GM18873 (cell line): Measurements from ENCODE around the gene PDIA6.

ENCODE experiments used
- ATAC-seq: cut with Tn5 transposase; IDR thresholded peaks from one replicate; pipeline ENCODE4 v1.9.1; 2021; ENCODE audit warnings: mild to moderate bottlenecking, moderate library complexity, moderate number of reproducible peaks; ENCODE audit not compliant: unreplicated experiment, low FRiP score

The PDIA6 gene, protein sequence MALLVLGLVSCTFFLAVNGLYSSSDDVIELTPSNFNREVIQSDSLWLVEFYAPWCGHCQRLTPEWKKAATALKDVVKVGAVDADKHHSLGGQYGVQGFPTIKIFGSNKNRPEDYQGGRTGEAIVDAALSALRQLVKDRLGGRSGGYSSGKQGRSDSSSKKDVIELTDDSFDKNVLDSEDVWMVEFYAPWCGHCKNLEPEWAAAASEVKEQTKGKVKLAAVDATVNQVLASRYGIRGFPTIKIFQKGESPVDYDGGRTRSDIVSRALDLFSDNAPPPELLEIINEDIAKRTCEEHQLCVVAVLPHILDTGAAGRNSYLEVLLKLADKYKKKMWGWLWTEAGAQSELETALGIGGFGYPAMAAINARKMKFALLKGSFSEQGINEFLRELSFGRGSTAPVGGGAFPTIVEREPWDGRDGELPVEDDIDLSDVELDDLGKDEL

DNA sequence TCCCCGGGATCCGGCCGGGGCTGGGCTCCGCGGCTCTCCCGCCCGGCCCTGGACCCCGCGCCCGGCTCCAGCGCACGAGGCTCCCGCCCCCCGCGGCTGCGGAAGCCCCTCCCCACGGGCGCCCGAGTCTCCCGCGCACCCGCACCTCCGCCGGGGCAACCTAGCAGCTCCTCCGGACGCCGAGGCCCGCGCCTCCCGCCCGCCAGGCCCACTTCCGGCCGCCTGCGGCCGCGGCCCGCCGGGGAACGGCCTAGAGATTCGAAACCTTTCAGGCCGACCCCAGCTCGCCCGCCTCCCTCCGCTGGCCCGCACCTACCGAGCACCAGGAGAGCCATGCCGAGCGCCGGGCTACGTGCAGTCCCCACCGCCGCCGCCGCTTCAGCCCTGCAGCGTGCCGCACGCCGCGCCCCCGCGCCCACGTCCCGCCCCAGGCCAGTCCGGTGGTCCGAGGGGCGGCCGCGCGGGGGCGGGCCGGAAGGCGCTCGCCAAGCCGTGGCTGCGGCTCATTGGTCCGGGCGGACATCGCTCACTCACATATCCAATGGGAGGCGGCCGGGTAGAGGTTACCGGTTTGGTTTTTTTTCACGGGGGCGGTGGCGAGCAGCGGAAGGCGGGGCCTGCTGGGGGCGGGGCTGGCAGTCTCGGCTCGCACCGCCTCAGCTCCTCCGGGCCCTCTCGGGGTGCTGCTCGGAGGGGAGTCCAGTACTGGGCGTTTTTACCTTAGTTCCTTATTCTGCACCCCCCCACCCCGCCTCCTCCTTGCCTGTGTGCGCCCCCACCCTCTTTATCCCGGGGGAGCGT, at the start of gene PDIA6:
PDIA6 (minus strand) TSS at position 424 of the 801 bp plus-strand sequence; CDS start at position 335, 89 bp downstream.
- ATAC-seq = peak; percentile 67

DNA sequence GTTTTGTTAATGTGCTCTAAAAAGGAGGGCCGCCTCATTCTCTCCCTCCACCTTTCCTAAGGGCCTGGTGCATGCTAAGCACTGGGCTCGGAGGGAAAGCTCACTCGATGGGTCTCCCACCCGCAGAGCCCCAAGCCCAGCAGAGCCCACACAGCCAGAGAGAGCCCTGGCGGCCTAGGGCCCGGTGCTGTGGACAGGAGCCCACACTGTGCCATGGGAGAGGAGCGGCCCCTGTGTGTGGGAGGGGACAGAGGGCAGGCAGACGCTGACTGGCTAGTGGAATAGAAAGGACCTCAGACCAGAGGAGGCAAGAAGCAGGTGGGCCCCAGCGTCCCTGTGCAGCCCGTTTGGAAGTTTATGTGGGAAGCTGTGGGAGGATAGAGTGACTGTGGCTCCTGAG, 49.7 kb upstream of the PDIA6 start:
- ATAC-seq = no peak

DNA sequence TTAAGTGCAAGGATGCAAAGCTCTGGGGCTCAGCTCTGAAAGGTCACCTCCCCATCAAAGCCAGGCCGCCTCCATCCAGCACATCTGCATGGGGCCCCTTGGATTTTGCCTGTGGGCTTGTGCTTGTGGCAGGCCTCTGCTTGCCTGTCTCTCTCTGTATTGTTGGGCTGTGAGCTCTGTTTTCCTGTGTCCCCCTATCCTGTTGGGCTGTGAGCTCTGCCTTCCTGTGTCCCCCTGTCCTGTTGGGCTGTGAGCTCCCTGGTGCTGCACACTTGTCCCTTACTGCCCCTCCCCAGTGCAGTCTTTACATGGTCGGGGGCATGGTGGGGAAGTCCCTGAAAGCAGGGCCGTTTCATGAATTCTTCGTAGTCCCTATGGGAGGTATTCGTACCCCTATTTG, 49.2 kb upstream of the PDIA6 start:
- ATAC-seq = no peak

DNA sequence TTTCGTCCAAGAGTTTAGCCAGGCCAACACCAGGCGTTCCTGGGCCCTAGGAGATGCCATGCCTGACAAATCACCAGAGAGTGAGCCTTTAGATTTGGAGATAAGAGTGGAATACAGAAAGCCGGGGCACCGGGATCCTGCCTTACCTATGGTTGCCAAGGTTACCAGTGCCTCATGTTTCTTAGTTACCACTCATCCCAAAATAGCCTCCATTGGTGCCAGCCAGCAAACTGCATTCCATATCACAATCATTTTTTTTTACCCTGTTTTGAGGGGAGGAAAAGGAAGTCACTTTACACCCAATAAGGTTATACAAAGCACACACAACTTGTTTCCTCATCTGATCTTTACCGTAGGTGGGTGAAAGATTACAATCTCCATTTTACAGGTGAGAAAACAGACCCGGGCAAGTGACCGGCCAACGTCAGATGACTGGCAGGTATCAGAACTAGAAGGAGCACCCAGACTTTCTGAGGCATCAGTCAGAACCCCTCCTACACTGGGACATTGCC, 48.3 kb upstream of the PDIA6 start:
- ATAC-seq = no peak

DNA sequence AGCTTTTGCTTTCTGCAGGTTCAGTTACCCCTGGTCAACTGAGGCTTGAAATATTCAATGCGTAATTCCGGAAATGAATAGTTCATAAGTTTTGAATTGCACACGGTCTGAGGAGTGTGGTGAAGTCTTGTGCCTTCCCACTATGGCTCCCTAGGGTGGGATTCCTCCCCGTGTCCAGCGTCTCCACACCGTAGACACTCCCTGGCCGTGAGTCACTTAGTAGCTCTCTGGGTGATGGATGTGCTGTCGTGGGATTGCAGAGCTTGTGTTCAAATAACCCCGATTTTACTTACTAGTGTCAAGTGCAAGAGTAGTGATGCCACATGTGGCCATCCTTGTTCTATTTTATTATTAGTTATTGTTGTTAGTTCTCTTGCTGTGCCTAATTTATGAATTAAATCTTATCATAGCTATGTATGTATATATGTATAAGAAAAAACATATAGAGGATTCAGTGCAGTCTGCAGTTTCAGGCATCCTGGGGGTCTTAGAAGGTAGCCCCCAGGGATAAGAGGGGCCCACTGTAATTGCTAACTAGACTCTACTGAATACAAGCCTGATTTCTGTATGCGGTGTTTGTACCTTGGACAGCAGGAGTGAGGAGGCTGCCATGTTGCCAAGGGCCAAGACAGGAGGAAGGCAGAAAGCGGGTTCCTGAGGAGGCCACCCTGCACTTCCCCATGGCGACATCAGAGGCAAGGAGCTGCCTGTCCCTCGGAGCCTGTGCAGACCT, 47.7 kb upstream of the PDIA6 start:
- no peak for ATAC-seq

DNA sequence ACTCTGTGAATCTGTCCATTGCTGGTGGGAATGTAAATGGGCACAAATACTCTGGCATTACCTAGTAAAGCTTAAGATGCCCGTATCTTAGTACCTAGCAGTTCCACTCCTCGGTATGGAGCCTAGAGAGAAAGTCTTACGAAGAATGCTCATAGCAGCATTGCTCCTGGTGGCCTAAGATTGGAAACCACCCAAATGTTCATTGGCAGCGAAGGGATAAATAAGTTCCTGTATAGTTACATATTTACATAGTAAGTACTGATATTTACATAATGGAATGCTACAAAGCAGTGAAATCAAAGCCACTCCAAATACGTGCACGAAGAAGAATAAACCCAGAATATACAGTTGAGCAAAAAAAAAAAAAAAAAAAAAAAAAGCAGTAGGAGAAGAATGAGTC, 46.7 kb upstream of the PDIA6 start:
- ATAC-seq = no peak

DNA sequence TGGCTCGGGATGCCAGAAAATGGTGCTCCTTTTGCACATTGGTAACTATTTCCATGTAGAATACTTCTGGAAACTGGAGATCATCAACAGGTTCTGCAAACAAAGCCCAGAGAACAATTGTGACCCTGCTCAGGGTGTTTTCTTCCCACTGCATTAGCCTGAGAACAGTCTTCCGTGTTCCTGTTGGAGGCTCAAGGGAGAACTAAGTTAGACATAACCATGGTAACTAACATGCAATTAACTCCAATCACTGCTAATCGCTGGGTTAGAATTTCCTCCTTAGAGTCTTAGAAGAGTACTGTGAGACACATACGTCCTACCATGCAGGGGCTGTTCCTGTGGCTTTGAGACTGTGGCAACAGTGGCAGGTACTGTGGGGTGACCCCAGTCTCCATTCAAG, 36.0 kb upstream of the PDIA6 start:
- ATAC-seq = no peak

DNA sequence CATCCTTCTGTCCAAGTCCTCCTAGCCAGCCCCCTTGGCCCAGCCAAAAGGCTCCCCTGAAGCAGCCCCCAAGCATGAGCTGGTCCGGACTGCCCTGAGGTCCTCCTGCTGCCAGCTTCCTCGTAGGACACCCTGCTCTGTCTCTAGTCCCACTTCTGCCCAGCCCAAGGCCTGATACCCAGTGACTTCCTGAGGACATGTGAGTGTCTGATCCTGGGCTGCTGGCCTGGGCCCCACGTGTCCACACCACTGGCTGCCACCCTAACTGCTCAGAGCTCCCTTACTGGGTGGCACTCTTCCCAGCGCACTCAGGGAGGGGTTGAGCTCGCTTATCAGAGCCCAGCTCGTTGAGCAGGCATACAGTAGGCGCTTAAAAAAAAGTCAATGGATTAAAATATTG, 34.4 kb upstream of the PDIA6 start:
- ATAC-seq = no peak

DNA sequence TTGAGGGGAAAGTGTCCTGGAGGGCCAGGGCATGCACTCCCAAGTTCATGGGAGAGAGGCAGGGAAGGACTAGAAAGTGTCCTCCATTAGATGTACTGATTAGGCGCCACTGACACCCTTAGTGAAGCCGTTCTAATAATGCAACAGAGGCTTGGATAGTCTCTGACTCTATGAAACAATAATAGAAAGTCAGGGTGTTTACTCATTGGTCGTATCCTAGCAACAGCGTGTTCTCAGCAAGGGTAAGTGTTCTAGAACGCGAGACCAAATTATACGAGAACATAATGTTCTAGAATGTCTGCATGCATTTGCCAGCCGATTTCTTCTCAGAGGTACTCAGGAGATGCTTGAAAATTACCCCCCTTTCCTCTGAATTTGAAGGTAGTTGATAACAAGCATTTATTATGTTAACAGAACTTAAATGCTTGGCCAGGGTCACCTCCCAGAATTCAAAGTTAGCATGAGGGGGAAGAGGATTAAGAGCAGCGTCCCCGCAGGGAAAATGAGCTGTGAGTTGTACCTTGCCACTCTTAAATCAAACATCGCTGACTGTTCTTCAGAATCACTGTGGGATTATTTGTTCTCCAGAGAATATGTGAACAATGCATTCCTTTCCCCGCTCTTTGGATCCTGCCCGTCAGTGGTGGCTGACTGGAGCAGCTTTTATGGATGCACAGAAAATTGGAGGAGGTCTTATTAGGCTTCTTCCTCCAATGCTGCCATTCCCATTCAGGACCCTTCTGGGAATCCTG, 33.7 kb upstream of the PDIA6 start:
- ATAC-seq = no peak

DNA sequence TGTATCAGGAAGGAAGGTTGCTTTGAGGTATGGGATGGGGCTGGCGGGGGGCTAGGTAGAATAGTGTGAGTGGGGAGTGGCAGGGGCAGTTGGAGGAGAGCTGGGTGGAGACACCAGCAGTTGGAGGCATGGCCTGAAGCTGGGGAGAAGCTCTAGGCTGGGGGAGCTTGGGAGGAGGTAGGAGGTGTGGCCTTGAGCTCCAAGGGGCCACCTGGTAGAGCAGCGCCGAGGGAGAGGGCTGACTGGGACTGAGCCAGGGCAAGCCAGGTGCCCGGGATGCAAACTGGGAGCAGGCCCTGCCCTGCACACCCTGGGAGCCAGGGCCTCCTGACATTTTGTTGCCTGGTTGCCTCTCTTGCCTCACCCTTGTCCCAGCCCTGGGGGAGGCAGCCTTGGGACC, 33.1 kb upstream of the PDIA6 start:
- ATAC-seq = no peak

DNA sequence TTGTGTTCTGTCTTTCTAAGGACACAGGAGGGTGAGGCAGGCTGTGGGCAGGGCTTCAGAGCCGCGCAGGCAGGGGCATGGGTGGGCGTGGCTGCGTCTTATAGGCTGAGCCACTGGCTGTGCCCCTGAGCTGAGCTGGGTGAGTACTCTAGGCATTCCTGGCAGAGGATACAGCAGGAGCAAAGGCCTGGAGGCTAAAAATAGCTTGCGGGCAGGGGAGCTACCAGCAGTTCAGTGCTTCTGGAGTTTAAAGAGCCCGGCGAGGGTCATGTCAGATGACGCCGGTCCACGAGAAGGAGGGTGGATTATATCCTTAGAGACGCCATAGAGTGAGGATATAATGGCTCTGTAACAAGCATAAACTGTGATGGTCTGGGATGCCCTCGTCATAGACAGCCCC, 31.5 kb upstream of the PDIA6 start:
- no peak for ATAC-seq

DNA sequence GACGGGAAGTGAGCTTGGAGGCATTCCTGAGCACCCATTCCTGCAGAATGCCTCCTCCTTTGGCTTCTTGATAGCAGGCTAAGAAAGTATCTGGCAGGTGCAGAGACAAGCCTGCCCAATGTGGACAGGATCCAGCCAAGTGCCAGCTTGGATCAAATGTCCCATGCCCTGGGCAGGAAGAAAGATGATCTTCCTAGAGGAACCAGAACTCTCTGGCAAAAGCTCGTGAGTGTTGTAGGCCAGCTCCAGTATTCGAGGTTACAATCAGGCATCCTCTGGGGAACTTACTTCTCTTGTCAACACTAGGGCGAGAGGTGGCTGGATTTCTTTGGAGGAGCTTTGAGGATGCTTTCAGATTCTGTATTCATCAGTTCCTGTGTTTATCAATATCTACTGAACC, 29.9 kb upstream of the PDIA6 start:
- ATAC-seq = no peak

DNA sequence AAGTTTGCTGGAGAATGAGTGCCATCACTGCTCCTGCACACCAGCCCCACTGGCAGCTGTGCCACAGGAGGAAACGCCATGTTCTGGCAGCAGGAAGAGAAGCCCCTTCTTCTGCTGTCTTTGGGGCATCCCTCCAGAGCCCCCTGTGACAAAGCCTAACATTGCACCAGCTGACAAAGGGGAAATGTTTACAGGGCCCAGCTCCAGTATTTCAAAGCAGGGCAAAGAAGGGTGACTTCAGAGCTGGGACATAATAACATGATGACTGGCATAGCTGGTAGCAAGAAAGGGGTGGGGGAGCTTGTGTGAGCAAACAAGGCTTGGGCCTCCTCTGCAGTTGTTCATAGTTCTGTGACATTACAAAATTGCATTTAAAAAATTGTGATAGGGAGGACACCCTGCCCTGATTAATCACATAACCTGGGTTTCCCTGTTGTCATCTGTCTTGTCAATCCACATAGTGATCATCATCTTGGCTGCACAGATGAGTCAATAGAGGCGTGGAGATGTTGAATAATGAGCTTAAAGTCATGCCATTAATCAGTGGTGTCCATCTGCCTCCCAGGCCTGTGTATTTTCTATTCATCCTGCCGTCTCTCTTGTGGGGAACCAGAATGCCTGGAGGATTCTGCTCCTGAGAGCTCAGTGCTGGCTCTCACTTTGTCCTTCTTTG, 29.1 kb upstream of the PDIA6 start:
- no peak for ATAC-seq

DNA sequence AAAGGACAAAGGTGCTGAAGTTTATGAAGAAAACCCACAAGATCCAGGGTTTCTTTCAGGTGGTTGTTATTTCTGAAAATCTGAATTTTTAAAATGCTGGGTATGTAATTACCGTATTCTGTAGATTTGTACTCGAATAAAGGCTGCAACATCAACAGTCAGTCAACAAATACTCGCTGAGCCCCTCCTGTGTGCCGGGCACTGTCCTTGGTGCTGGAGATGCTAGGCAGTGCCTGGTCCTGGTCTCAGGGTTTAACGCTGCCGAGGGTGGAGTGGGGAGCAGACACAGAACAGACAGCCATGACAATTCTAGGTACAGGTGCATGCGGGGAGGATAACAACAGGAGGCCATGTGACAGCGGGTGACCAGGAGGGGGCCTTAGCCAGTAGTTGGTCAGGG, 27.2 kb upstream of the PDIA6 start:
- ATAC-seq = no peak

DNA sequence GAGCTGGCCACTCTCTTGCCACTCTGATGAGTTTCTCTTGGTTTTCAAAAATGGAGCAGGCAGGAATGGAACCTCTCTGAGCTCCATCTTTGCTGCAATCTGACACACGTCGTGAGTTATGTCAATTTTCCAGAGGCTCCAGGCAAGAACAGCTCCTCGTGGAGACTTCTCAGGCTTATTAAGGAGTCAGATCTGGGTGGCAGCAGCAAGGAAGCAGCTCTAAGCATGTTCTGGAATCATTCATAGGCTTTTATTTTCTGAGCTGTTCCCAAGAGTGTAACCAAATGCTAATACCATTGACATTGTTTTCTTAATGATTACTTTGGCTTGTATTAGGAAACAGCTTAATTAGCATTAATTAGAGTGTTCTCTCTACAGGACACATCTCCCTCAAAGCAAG, 26.1 kb upstream of the PDIA6 start:
- no peak for ATAC-seq

DNA sequence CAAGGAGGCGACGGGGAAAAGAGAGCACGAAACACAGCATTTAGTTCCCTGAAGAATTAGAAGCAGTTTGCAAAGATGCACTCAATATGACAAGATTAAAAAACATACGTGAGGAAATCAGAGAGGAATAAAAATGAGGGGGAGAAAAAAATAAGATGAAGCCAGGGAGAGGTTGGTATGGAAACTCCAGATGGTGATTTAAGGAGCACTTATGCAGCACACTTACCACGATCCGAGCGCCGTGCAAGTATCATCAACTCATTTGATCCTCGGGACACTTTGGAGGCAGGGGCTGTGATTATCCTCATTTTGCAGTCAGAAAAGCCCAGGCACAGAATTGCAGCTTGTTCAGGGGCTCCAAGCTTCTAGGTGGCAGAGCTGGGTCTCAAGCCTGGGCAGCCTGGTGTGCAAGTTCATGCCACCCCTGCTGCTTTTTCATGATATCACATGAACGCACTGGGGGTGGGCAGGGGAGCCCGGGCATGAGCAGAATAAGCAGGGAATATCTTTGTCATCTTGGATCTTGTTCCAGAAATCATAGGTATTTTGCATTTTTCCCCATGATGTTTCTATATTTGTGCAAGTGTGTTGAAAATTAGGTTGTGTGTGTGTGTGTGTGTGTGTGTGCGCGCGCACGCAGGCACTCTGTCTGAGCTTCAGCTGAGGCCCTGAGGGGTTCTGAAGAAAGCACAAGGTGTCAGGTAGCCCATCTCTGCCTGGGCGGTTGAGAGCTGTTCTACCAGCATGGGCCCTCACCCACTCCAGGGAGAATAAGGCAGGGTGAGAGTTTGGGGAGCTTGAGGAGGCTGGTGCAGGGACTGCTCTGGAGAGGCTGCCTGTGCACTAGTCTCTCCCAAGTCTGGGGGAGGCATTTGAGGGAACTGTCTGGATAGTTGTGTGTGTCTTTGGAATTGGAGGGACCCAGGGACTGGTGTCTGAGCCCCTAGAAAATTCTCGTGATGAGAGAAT, 25.0 kb upstream of the PDIA6 start:
- ATAC-seq = no peak

DNA sequence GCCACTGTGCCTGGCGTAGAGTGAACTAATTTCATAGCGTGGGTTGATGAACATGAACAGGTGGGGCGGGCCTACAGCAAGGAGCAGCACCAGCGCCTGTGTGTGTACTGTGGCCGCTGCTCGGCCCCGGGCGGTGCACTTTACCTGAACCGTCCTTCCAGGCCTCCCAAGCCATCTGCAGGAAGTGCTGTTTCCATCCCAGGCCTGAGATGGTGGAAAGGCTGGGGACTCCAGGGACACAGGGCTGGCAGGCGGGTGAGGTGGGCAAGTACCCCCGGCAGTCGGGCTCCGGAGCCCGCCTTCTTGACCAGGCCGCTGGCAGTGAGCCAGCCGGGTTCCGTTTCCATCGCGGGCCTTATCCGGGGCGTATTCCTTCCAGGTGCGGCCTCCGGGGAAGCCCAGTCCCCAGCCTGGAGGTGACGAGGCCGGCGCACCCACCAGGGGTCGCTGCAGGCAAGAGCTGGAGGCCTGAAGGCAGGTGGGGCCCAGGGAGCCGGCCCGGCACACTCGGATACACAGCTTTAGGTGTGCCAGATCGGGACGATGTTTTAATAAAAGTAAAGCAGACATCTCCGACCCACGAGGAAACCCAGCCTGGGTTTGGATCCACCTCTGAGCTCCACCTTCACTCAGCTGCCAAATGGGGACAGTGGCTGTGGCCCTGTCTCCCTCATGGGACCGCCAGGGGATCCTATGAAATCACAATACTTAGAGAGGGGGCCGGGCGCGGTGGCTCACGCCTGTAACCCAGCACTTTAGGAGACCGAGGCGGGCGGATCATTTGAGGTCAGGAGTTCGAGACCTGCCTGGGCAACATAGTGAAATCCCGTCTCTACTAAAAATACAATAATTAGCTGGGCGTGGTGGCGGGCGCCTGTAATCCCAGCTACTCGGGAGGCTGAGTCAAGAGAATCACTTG, 22.7 kb upstream of the PDIA6 start:
- ATAC-seq = no peak
